HFFc6 (cell line): ENCODE data around the gene SNX8. TPM values are rescaled to one million over a fixed set of nuclear protein-coding genes. Genes with fewer than 3 reads are reported as not detected.
A peak's percentile ranks its signal among the peaks of the same experiment; 100 is the strongest.

Experiments used
- DNase-seq: peaks from one replicate; pipeline ENCODE4 v3.0.0-alpha.2; 2018
- H3K27ac Mint-ChIP-seq: 2 replicates; pipeline ENCODE4 v1.8.0; 2020; ENCODE audit warnings: mild to moderate bottlenecking, mixed read lengths
- H3K27me3 Mint-ChIP-seq: 2 replicates; pipeline ENCODE4 v1.8.0; 2021; ENCODE audit warnings: mild to moderate bottlenecking, moderate library complexity, mixed read lengths; ENCODE audit not compliant: insufficient read depth
- H3K36me3 Mint-ChIP-seq: 2 replicates; pipeline ENCODE4 v1.8.0; 2021; ENCODE audit warnings: low read depth, mixed read lengths
- H3K4me1 Mint-ChIP-seq: 2 replicates; pipeline ENCODE4 v1.8.0; 2020; ENCODE audit warnings: low read depth, mixed read lengths
- H3K4me3 Mint-ChIP-seq: 2 replicates; pipeline ENCODE4 v1.8.0; 2020; ENCODE audit warnings: mild to moderate bottlenecking, moderate library complexity, mixed read lengths
- H3K9me3 Mint-ChIP-seq: 2 replicates; pipeline ENCODE4 v1.8.0; 2020; ENCODE audit warnings: mild to moderate bottlenecking, mixed read lengths
- total RNA-seq, 6 experiments: library from RNA; stranded (reverse); fragmentation: NEBNext Ultra II Directional; extraction: Animal tissue kit (Norgen Biotek cat#: 25700); gene quantifications; 2 replicates in 1 of 6; 3 replicates in 5 of 6; pipeline ENCODE4 v1.2.3, GENCODE V29; 2021
- TF ChIP-seq, protein P1 (sequence below): fragments of 200-600 bp; sonication (generic); IDR thresholded peaks from 2 replicates; pipeline ENCODE4 v1.5.0; 2021; ENCODE audit warnings: antibody characterized with exemption, mild to moderate bottlenecking

Gene SNX8
- total RNA-seq, 6 experiments from 2014 or later: 44.6 to 67.4 (median 61.9) TPM

DNA sequence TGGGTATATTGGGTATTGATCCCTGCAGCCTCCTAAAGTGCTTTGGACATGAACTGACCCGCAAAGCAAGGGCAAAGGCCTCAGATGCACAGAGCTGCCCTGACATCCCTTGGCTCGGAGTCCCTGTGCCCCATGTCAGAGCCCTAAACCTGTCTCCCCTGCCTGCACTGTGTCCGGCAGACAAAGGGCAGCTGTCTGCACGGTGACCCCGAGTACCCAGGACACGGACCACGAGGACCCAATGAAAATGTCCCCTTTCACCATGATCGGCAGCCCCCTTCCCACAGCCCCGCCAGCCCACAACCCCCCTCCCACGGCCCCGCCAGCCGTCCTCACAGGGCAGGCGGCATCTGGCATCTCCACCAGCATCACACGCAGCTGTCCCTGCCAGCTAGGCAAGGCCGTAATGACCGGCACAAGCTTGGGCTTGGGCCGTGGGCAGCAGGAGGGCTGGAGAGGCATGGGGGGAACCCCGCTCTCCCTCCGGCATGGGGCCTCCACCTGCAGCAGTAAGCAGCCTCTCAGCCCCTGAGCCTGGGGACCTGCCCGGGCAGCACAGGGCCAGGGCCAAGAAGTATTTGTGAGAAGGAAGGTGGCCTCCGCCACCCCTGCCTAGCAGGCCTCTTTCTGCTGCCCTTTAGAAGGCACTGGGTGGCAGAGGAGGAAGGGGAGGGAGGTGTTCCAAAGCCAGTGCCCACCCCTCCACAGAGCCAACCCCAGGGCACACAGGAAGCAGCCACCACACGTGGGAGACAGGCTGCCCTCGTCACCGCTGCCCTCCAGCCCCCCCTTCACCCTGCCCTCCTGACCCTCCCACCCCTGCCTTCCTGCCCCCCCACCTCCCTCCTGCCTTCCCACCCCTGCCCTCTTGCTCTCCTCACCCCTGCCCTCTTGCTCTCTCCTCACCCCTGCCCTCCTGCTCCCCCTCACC, 62.1 kb downstream of the SNX8 start:
- Mint-ChIP-seq H3K27ac (no peak overlapping the region), H3K27me3 (peaks cover 2% of the 10 kb centered on the region; the same call in 1 of the 2 replicates), H3K9me3 (no peaks in the 10 kb centered on the region), H3K36me3 (peaks cover 12% of the 10 kb centered on the region; the same call in 1 of the 2 replicates), H3K4me1 (peaks cover 24% of the 10 kb centered on the region), H3K4me3 (no peak overlapping the region)
- no peak for DNase-seq
- TF ChIP-seq, protein P1, sequence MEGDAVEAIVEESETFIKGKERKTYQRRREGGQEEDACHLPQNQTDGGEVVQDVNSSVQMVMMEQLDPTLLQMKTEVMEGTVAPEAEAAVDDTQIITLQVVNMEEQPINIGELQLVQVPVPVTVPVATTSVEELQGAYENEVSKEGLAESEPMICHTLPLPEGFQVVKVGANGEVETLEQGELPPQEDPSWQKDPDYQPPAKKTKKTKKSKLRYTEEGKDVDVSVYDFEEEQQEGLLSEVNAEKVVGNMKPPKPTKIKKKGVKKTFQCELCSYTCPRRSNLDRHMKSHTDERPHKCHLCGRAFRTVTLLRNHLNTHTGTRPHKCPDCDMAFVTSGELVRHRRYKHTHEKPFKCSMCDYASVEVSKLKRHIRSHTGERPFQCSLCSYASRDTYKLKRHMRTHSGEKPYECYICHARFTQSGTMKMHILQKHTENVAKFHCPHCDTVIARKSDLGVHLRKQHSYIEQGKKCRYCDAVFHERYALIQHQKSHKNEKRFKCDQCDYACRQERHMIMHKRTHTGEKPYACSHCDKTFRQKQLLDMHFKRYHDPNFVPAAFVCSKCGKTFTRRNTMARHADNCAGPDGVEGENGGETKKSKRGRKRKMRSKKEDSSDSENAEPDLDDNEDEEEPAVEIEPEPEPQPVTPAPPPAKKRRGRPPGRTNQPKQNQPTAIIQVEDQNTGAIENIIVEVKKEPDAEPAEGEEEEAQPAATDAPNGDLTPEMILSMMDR: no peak

DNA sequence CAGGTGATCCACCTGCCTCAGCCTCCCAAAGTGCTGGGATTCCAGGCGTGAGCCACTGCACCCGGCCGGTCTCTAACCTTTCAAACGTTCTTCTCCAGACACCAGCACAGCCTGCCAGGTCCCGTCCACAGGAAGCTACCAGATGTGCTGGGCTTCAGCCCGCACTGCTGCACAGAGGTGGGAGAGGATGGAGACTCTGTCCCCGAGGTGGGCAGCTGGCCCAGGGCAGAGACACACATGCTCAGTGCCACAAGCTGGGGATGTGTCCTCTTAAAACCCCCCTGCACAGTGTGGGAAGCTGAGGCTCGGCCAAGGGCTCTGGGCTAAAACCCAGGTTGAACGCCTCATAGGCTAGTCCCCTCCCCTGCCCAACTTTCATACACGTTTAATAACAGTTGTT, 62.9 kb downstream of the SNX8 start:
- TF ChIP-seq, protein P1: no peak
- no peak for DNase-seq
- no peaks in the 10 kb centered on the region for H3K9me3 Mint-ChIP-seq
- peaks cover 12% of the 10 kb centered on the region; the same call in 1 of the 2 replicates for H3K36me3 Mint-ChIP-seq
- peak overlapping the region; percentile 59; the same call in 1 of the 2 replicates for H3K27ac Mint-ChIP-seq
- no peak overlapping the region for H3K4me3 Mint-ChIP-seq
- peaks cover 24% of the 10 kb centered on the region for H3K4me1 Mint-ChIP-seq
- peaks cover 2% of the 10 kb centered on the region; the same call in 1 of the 2 replicates for H3K27me3 Mint-ChIP-seq

DNA sequence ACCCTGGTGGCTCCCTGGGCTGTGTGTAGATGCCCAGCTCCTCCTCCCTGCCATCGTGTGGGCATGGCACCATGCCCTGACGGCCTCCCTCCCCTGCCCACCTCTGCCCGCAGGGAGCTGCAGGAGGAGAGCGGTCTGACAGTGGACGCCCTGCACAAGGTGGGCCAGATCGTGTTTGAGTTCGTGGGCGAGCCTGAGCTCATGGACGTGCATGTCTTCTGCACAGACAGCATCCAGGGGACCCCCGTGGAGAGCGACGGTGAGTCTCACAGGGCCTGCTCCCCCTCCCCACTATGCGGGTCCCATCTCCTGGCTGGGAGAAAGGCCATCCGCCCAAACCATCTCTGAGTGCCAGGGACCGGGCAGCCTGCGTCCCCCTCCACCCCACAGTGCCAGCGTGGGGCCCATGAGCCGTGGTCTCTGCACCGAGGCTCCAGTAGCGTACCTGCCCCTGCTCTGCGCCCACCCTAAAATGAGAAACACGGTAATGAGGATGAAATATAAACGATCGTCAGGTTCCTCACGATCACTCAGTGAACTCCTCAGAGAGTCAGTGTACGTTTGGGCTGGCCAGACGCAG, 64.4 kb downstream of the SNX8 start:
- peak overlapping the region; percentile 100 for H3K27ac Mint-ChIP-seq
- no peak for DNase-seq
- H3K4me1 Mint-ChIP-seq: peaks cover 24% of the 10 kb centered on the region
- H3K4me3 Mint-ChIP-seq: peak overlapping the region; percentile 89
- peaks cover 7% of the 10 kb centered on the region; the same call in 1 of the 2 replicates for H3K36me3 Mint-ChIP-seq
- TF ChIP-seq, protein P1: no peak
- H3K9me3 Mint-ChIP-seq: no peaks in the 10 kb centered on the region
- H3K27me3 Mint-ChIP-seq: peaks cover 4% of the 10 kb centered on the region; the same call in 1 of the 2 replicates

DNA sequence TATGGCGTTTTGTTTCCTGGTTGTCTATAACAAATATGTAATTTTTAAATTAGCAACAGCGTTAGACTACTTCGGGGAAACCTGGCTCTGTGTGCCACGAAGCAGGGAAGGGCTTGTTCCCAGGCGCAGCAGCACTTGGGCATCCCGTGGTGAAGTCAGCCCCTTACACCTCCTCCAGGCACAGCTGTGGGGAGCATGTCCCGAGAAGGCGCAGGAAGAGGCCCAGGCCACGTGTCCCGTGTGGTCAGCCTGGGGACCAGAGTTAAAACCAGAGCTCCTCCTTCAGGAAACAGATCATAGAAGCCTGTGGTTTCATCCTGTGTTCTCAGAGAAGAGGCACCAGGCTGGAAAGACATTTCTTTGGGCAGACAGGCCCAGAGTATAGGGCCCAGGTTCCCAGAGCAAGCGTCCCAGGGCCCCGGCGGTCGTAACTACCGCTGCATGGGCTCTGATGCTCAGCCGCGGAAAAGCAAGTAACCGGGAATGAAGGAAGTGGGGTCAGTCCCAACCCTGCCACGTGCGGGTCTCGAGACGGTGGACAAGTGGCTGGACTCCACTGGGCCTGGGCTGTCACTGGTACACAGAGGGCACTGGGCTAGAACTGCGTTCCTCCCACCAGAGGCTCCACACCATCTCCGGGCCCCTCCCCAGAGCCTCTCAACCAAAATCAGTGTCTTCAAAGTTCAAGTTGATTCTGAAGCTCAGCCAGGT, 65.1 kb downstream of the SNX8 start:
- Mint-ChIP-seq H3K4me1 (peaks cover 24% of the 10 kb centered on the region), H3K27me3 (peaks cover 4% of the 10 kb centered on the region; the same call in 1 of the 2 replicates), H3K36me3 (peaks cover 7% of the 10 kb centered on the region; the same call in 1 of the 2 replicates), H3K4me3 (peak overlapping the region; percentile 89), H3K9me3 (no peaks in the 10 kb centered on the region), H3K27ac (peak overlapping the region; percentile 100)
- TF ChIP-seq, protein P1: peak; percentile 41
- peak; percentile 96 for DNase-seq
